Measurements from ENCODE around the gene MAP4K4. TPM values are rescaled to one million over a fixed set of nuclear protein-coding genes. Genes with fewer than 3 reads are reported as not detected.

Gene MAP4K4
- total RNA-seq, 1 experiment from 2014 or later, result 133 TPM

- no TSS peak for BruUV-seq (replicated peaks)
- POLR2A ChIA-PET (ENCODE audit: unreplicated experiment), result no interaction called here
- TF ChIP-seq EZH2 (IDR thresholded peaks at IDR 0.05; ENCODE audit: low read length, unreplicated experiment) (no peak), CTCF (conservative IDR thresholded peaks at IDR 0.05; ENCODE audit: low read depth, low read length) (no peak), EZH2phosphoT487 (IDR thresholded peaks at IDR 0.05; ENCODE audit: borderline replicate concordance, low read length) (no peak)
- peak; percentile 72 for ATAC-seq
- Histone ChIP-seq H3K27me3 (ENCODE audit: low read length) (no peaks in the 10 kb centered on the region), H3K4me2 (ENCODE audit: low read length) (peak overlapping the region; percentile 40), H4K20me1 (ENCODE audit: low read length) (peaks cover 38% of the 10 kb centered on the region), H3K4me1 (ENCODE audit: insufficient read depth, low read length) (peaks cover 63% of the 10 kb centered on the region), H3K9me3 (ENCODE audit: low read length) (no peaks in the 10 kb centered on the region), H3F3A (ENCODE audit: low read length, unreplicated experiment) (no peaks in the 10 kb centered on the region), H2AFZ (ENCODE audit: low read length) (no peak overlapping the region), H3K9me2 (replicated peaks; ENCODE audit: low read length) (no peaks in the 10 kb centered on the region), H3K36me3 (ENCODE audit: low read depth, low read length) (0 out of 2 replicates have a peak, but pooled peaks cover 3% of the 10 kb centered on the region), H3K9ac (ENCODE audit: low read length) (no peak overlapping the region), H3K4me3 (ENCODE audit: low read length) (no peak overlapping the region), H3K79me2 (ENCODE audit: low read length) (peaks cover 83% of the 10 kb centered on the region), H3K27ac (ENCODE audit: low read length) (peak overlapping the region; percentile 57)
- CTCF ChIA-PET, result interaction anchor here (0.6 to 1.0 kb wide), 2 partner anchors 9 to 411 kb away, joined by 3 read pairs; no protein-coding TSS in a partner anchor
- intact Hi-C loops (cut with micrococcal nuclease), result loop anchor here (5.0 kb wide), 2 partner anchors 78 to 237 kb away; no protein-coding TSS in a partner anchor
- peak; percentile 77 for DNase-seq
Measured at GRCh38 chr2:101754618-101755017, 57.1 kb downstream of the MAP4K4 start.

- no peak overlapping the region for H3K9ac ChIP-seq (ENCODE audit: low read length)
- H3K79me2 ChIP-seq (ENCODE audit: low read length), result peaks cover 90% of the 10 kb centered on the region
- H4K20me1 ChIP-seq (ENCODE audit: low read length), result peaks cover 32% of the 10 kb centered on the region
- no peak overlapping the region for H2AFZ ChIP-seq (ENCODE audit: low read length)
- H3K4me3 ChIP-seq (ENCODE audit: low read length), result no peak overlapping the region
- no peaks in the 10 kb centered on the region for H3F3A ChIP-seq (ENCODE audit: low read length, unreplicated experiment)
- no peaks in the 10 kb centered on the region for H3K27me3 ChIP-seq (ENCODE audit: low read length)
- 0 out of 2 replicates have a peak, but pooled peaks cover 3% of the 10 kb centered on the region for H3K36me3 ChIP-seq (ENCODE audit: low read depth, low read length)
- H3K4me1 ChIP-seq (ENCODE audit: insufficient read depth, low read length), result peaks cover 61% of the 10 kb centered on the region
- BruUV-seq (replicated peaks), result no TSS peak
- H3K4me2 ChIP-seq (ENCODE audit: low read length), result no peak overlapping the region
- no peaks in the 10 kb centered on the region for H3K9me3 ChIP-seq (ENCODE audit: low read length)
- TF ChIP-seq EZH2 (IDR thresholded peaks at IDR 0.05; ENCODE audit: low read length, unreplicated experiment) (no peak), EZH2phosphoT487 (IDR thresholded peaks at IDR 0.05; ENCODE audit: borderline replicate concordance, low read length) (no peak), CTCF (conservative IDR thresholded peaks at IDR 0.05; ENCODE audit: low read depth, low read length) (no peak)
- ChIA-PET POLR2A (ENCODE audit: unreplicated experiment) (no interaction called here), CTCF (no interaction called here)
- DNase-seq, result no peak
- intact Hi-C loops (cut with micrococcal nuclease), result loop anchor here (5.0 kb wide), 2 partner anchors 76 to 239 kb away; no protein-coding TSS in a partner anchor
- no peak for ATAC-seq
- H3K9me2 ChIP-seq (replicated peaks; ENCODE audit: low read length), result no peaks in the 10 kb centered on the region
- no peak overlapping the region for H3K27ac ChIP-seq (ENCODE audit: low read length)
Measured at GRCh38 chr2:101756266-101756665, 58.8 kb downstream of the MAP4K4 start.

- TF ChIP-seq EZH2phosphoT487 (IDR thresholded peaks at IDR 0.05; ENCODE audit: borderline replicate concordance, low read length) (no peak), CTCF (conservative IDR thresholded peaks at IDR 0.05; ENCODE audit: low read depth, low read length) (no peak), EZH2 (IDR thresholded peaks at IDR 0.05; ENCODE audit: low read length, unreplicated experiment) (no peak)
- Histone ChIP-seq H3K4me3 (ENCODE audit: low read length) (no peak overlapping the region), H3K27ac (ENCODE audit: low read length) (peak overlapping the region; percentile 66), H3K9me3 (ENCODE audit: low read length) (no peaks in the 10 kb centered on the region), H3K27me3 (ENCODE audit: low read length) (no peaks in the 10 kb centered on the region), H3F3A (ENCODE audit: low read length, unreplicated experiment) (no peaks in the 10 kb centered on the region), H3K4me1 (ENCODE audit: insufficient read depth, low read length) (peaks cover 57% of the 10 kb centered on the region), H3K9me2 (replicated peaks; ENCODE audit: low read length) (no peaks in the 10 kb centered on the region), H4K20me1 (ENCODE audit: low read length) (peaks cover 27% of the 10 kb centered on the region), H2AFZ (ENCODE audit: low read length) (no peak overlapping the region), H3K36me3 (ENCODE audit: low read depth, low read length) (0 out of 2 replicates have a peak, but pooled peaks cover 7% of the 10 kb centered on the region), H3K4me2 (ENCODE audit: low read length) (peak overlapping the region; percentile 58), H3K9ac (ENCODE audit: low read length) (no peak overlapping the region), H3K79me2 (ENCODE audit: low read length) (peaks cover 90% of the 10 kb centered on the region)
- ChIA-PET CTCF (no interaction called here), POLR2A (ENCODE audit: unreplicated experiment) (interaction anchor here (0.5 kb wide), 1 partner anchor 9 kb away, joined by 3 read pairs; no protein-coding TSS in a partner anchor)
- DNase-seq, result no peak
- no peak for ATAC-seq
- no TSS peak for BruUV-seq (replicated peaks)
- intact Hi-C loops (cut with micrococcal nuclease), result loop anchor here (5.0 kb wide), 2 partner anchors 74 to 241 kb away; no protein-coding TSS in a partner anchor
Measured at GRCh38 chr2:101758001-101758400, 60.5 kb downstream of the MAP4K4 start.

Data from PC-3 (cell line).